MM.1S (cell line): ENCODE results near the gene TANC1.

Experiments used
- CTCF ChIP-seq: fragments of 300-600 bp; sonication (generic); IDR thresholded peaks from 2 replicates; pipeline ENCODE4 v1.5.1; 2016; ENCODE audit warnings: antibody characterized with exemption, low read length, mixed read lengths
- EZH2 ChIP-seq: fragments of 300-600 bp; sonication (generic); optimal IDR thresholded peaks from 2 replicates; pipeline ENCODE3; 2017; ENCODE audit warnings: low read depth, mild to moderate bottlenecking, antibody characterized with exemption, low read length, mixed read lengths
- EZH2phosphoT487 ChIP-seq: fragments of 300-600 bp; sonication (generic); IDR thresholded peaks from 2 replicates; pipeline ENCODE4 v1.6.1; 2018; ENCODE audit warnings: antibody characterized with exemption, low read length

DNA sequence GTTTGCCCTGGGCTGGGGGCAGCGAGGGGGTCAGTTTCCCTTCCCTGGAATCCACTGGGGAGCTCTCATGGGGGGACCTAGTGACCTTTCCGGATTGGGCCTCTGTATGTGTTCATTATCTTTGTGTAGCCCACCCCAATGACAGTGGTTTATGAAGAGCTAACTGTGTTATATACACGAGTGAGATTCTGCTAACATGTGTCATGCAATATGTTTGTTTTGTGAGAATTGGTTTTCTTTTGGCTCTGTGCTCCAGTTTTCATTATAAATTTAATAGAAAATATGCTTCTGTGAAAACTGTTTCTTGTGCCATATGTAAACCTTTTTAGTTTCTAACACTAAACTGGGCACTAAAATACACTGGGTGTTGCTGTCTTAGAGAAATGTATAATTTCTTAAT is 207.5 kb downstream of the TANC1 start:
- TF ChIP-seq CTCF, result no peak
- no peak for TF ChIP-seq EZH2phosphoT487
- no peak for TF ChIP-seq EZH2
